H9 (cell line): ENCODE data around the gene KCNJ16. TPM values are rescaled to one million over a fixed set of nuclear protein-coding genes. Genes with fewer than 3 reads are reported as not detected.

Experiments
- DNase-seq: peaks from one replicate; pipeline ENCODE4 v3.0.0-alpha.2; 2017
- H2AFZ ChIP-seq: one replicate; pipeline ENCODE4 v1.6.1; 2013; ENCODE audit warnings: mild to moderate bottlenecking, low read length, control low read depth, moderate library complexity
- H2AK5ac ChIP-seq: 2 replicates; pipeline ENCODE4 v1.6.1; 2013; ENCODE audit warnings: low read length, control low read depth, mixed read lengths; ENCODE audit not compliant: insufficient read length
- H2BK120ac ChIP-seq: one replicate; pipeline ENCODE4 v1.6.1; 2013; ENCODE audit warnings: low read depth, mild to moderate bottlenecking, low read length, control low read depth, inconsistent platforms; ENCODE audit not compliant: poor library complexity, severe bottlenecking
- H2BK12ac ChIP-seq: 2 replicates; pipeline ENCODE4 v1.6.1; 2013; ENCODE audit warnings: low read length, control low read depth, mixed read lengths, low read depth; ENCODE audit not compliant: insufficient read length
- H2BK15ac ChIP-seq: 2 replicates; pipeline ENCODE4 v1.6.1; 2013; ENCODE audit warnings: low read depth, low read length, control low read depth
- H2BK20ac ChIP-seq: one replicate; pipeline ENCODE4 v1.6.1; 2013; ENCODE audit warnings: low read depth, mild to moderate bottlenecking, low read length, control low read depth, inconsistent platforms; ENCODE audit not compliant: poor library complexity, severe bottlenecking
- H2BK5ac ChIP-seq: 2 replicates; pipeline ENCODE4 v1.6.1; 2013; ENCODE audit warnings: low read length, control low read depth, mixed read lengths; ENCODE audit not compliant: insufficient read length
- H3K14ac ChIP-seq: 2 replicates; pipeline ENCODE4 v1.6.1; 2013; ENCODE audit warnings: low read length, control low read depth; ENCODE audit not compliant: insufficient read depth
- H3K18ac ChIP-seq: 2 replicates; pipeline ENCODE4 v1.6.1; 2013; ENCODE audit warnings: low read depth, mild to moderate bottlenecking, mixed read lengths, low read length, control low read depth; ENCODE audit not compliant: insufficient read length
- H3K23ac ChIP-seq: 2 replicates; pipeline ENCODE4 v1.6.1; 2013; ENCODE audit warnings: low read length, control low read depth, mixed read lengths, low read depth; ENCODE audit not compliant: insufficient read length
- H3K23me2 ChIP-seq: 2 replicates; pipeline ENCODE4 v1.6.1; 2013; ENCODE audit warnings: low read depth, mild to moderate bottlenecking, mixed read lengths, low read length, control low read depth; ENCODE audit not compliant: insufficient read length, poor library complexity, severe bottlenecking
- H3K27ac ChIP-seq: 2 replicates; pipeline ENCODE4 v1.5.1; 2013; ENCODE audit warnings: low read length, control low read depth, mixed read lengths, low read depth; ENCODE audit not compliant: insufficient read length
- H3K27me3 ChIP-seq: 2 replicates; pipeline ENCODE4 v1.6.1; 2013; ENCODE audit warnings: low read length, control low read depth, inconsistent platforms; ENCODE audit not compliant: insufficient read depth
- H3K4ac ChIP-seq: 2 replicates; pipeline ENCODE4 v1.6.1; 2013; ENCODE audit warnings: low read depth, mild to moderate bottlenecking, control low read depth, inconsistent platforms, low read length, moderate library complexity
- H3K4me1 ChIP-seq: 2 replicates; pipeline ENCODE4 v1.6.1; 2013; ENCODE audit warnings: low read length, control low read depth, inconsistent platforms; ENCODE audit not compliant: insufficient read depth
- H3K4me2 ChIP-seq: 2 replicates; pipeline ENCODE4 v1.6.1; 2013; ENCODE audit warnings: low read length, control low read depth, mixed read lengths; ENCODE audit not compliant: insufficient read length, insufficient read depth
- H3K56ac ChIP-seq: 2 replicates; pipeline ENCODE4 v1.6.1; 2013; ENCODE audit warnings: low read depth, mild to moderate bottlenecking, mixed read lengths, low read length, control low read depth; ENCODE audit not compliant: insufficient read length
- H3K79me1 ChIP-seq: 2 replicates; pipeline ENCODE4 v1.6.1; 2013; ENCODE audit warnings: low read depth, mild to moderate bottlenecking, moderate library complexity, low read length, control low read depth, inconsistent platforms; ENCODE audit not compliant: insufficient read depth, poor library complexity, severe bottlenecking
- H3K79me2 ChIP-seq: 2 replicates; pipeline ENCODE4 v1.6.1; 2013; ENCODE audit warnings: low read length, control low read depth, inconsistent platforms; ENCODE audit not compliant: insufficient read depth
- H3K9ac ChIP-seq: 2 replicates; pipeline ENCODE4 v1.6.1; 2013; ENCODE audit warnings: low read length, control low read depth, mixed read lengths; ENCODE audit not compliant: insufficient read length; ENCODE audit errors: extremely low read depth
- H3K9me3 ChIP-seq: one replicate; pipeline ENCODE4 v1.6.1; 2013; ENCODE audit warnings: low read depth, low read length, inconsistent platforms; ENCODE audit not compliant: control insufficient read depth
- H3T11ph ChIP-seq: one replicate; pipeline ENCODE4 v1.6.1; 2013; ENCODE audit warnings: mild to moderate bottlenecking, low read length, control low read depth, inconsistent platforms
- H4K20me1 ChIP-seq: one replicate; pipeline ENCODE4 v1.6.1; 2013; ENCODE audit not compliant: control insufficient read depth, insufficient read length, insufficient read depth
- H4K5ac ChIP-seq: 2 replicates; pipeline ENCODE4 v1.6.1; 2013; ENCODE audit warnings: low read depth, mild to moderate bottlenecking, mixed read lengths, low read length, control low read depth; ENCODE audit not compliant: insufficient read length
- H4K8ac ChIP-seq: replicated peaks from 2 replicates; pipeline ENCODE4 v1.6.1; 2013; ENCODE audit warnings: low read length, control low read depth, mixed read lengths, low read depth; ENCODE audit not compliant: insufficient read length
- H4K91ac ChIP-seq: 2 replicates; pipeline ENCODE4 v1.6.1; 2013; ENCODE audit warnings: low read depth, mild to moderate bottlenecking, moderate library complexity, mixed read lengths, low read length, control low read depth; ENCODE audit not compliant: insufficient read length
- H3K27ac Mint-ChIP-seq, 3 experiments: 2 replicates in 2 of 3; 3 replicates in 1 of 3; pipeline ENCODE4 v1.8.0; 2020 to 2021; ENCODE audit warnings: mixed read lengths in 3 of 3, mild to moderate bottlenecking in 1 of 3, moderate library complexity in 1 of 3
- H3K27me3 Mint-ChIP-seq: 2 replicates; pipeline ENCODE4 v1.8.0; 2021; ENCODE audit warnings: low read depth, mild to moderate bottlenecking, moderate library complexity, mixed read lengths
- H3K36me3 Mint-ChIP-seq, 3 experiments: 2 replicates in 2 of 3; 3 replicates in 1 of 3; pipeline ENCODE4 v1.8.0; 2020 to 2021; ENCODE audit warnings: low read depth in 3 of 3, mixed read lengths in 3 of 3; ENCODE audit not compliant: insufficient read depth in 1 of 3
- H3K4me1 Mint-ChIP-seq, 2 experiments: 2 replicates each; pipeline ENCODE4 v1.8.0; 2020; ENCODE audit warnings: mixed read lengths in 2 of 2
- H3K4me3 Mint-ChIP-seq, 2 experiments: 2 replicates in 1 of 2; 3 replicates in 1 of 2; pipeline ENCODE4 v1.8.0; 2020 to 2021; ENCODE audit warnings: mild to moderate bottlenecking in 2 of 2, mixed read lengths in 2 of 2, moderate library complexity in 1 of 2
- H3K9me3 Mint-ChIP-seq, 2 experiments: 2 replicates in 1 of 2; 3 replicates in 1 of 2; pipeline ENCODE4 v1.8.0; 2020; ENCODE audit warnings: mild to moderate bottlenecking in 2 of 2, mixed read lengths in 2 of 2, moderate library complexity in 1 of 2
- WGBS: extraction: QIAGEN DNeasy Blood & Tissue Kit; methylation state at CpG from one replicate; pipeline ENCODE4 v1.1.7; 2013; ENCODE audit warnings: missing lambda C conversion rate, low lambda C conversion rate, mixed read lengths; ENCODE audit not compliant: insufficient read length; ENCODE audit errors: extremely low coverage; 5-methylcytosine and 5-hydroxymethylcytosine counted together
- total RNA-seq: library from RNA; stranded (reverse); gene quantifications from 2 replicates; pipeline ENCODE4 v1.2.1, GENCODE V29; 2021
- TF ChIP-seq, protein P1 (sequence below): fragments of 200-600 bp; sonication (generic); conservative IDR thresholded peaks from 3 replicates; pipeline ENCODE4 v1.8.0; 2021; ENCODE audit warnings: antibody characterized with exemption, mild to moderate bottlenecking

KCNJ16 gene
- total RNA-seq, 1 experiment from 2014 or later = not detected

- no peaks in the 10 kb centered on the region for H3K36me3 Mint-ChIP-seq
- H3K27me3 Mint-ChIP-seq = no peaks in the 10 kb centered on the region
- no peak overlapping the region for H4K8ac ChIP-seq
- no peaks in the 10 kb centered on the region for H3K79me2 ChIP-seq
- no peak overlapping the region for H2BK15ac ChIP-seq
- H3K4me1 Mint-ChIP-seq = peaks cover 10 to 17% of the 10 kb centered on the region in 2 experiments
- no peaks in the 10 kb centered on the region for H3K79me1 ChIP-seq
- no peak overlapping the region for H3K14ac ChIP-seq
- no peak overlapping the region for H2BK120ac ChIP-seq
- no peak overlapping the region for H3T11ph ChIP-seq
- no peaks in the 10 kb centered on the region for H3K27me3 ChIP-seq
- no CpG with 5 or more reads among the region's 5 CpGs for WGBS
- no peak overlapping the region for H2BK12ac ChIP-seq
- no peak overlapping the region for H3K9ac ChIP-seq
- H2BK5ac ChIP-seq = no peak overlapping the region
- no peak overlapping the region; a peak in 2 of 7 replicates for H3K27ac Mint-ChIP-seq
- H3K4me2 ChIP-seq = no peak overlapping the region
- TF ChIP-seq, protein P1, sequence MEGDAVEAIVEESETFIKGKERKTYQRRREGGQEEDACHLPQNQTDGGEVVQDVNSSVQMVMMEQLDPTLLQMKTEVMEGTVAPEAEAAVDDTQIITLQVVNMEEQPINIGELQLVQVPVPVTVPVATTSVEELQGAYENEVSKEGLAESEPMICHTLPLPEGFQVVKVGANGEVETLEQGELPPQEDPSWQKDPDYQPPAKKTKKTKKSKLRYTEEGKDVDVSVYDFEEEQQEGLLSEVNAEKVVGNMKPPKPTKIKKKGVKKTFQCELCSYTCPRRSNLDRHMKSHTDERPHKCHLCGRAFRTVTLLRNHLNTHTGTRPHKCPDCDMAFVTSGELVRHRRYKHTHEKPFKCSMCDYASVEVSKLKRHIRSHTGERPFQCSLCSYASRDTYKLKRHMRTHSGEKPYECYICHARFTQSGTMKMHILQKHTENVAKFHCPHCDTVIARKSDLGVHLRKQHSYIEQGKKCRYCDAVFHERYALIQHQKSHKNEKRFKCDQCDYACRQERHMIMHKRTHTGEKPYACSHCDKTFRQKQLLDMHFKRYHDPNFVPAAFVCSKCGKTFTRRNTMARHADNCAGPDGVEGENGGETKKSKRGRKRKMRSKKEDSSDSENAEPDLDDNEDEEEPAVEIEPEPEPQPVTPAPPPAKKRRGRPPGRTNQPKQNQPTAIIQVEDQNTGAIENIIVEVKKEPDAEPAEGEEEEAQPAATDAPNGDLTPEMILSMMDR = no peak
- no peak overlapping the region for H3K27ac ChIP-seq
- H3K4me3 Mint-ChIP-seq = no peak overlapping the region
- no peak overlapping the region for H3K56ac ChIP-seq
- no peaks in the 10 kb centered on the region for H3K9me3 Mint-ChIP-seq
- no peak overlapping the region for H4K91ac ChIP-seq
- no peak overlapping the region for H2BK20ac ChIP-seq
- H3K4me1 ChIP-seq = no peaks in the 10 kb centered on the region; the same call in 1 of the 2 replicates
- no peak overlapping the region for H3K4ac ChIP-seq
- no peaks in the 10 kb centered on the region for H3K9me3 ChIP-seq
- no peak overlapping the region for H4K5ac ChIP-seq
- no peak overlapping the region for H3K23ac ChIP-seq
- H4K20me1 ChIP-seq = no peaks in the 10 kb centered on the region
- no peaks in the 10 kb centered on the region for H3K23me2 ChIP-seq
- DNase-seq = no peak
- H2AFZ ChIP-seq = no peak overlapping the region
- no peak overlapping the region for H3K18ac ChIP-seq
- no peak overlapping the region for H2AK5ac ChIP-seq
Measured at GRCh38 chr17:70074236-70074830, 692 bp upstream of the KCNJ16 start.
